Measurements from ENCODE around the gene ZNF79. TPM values are rescaled to one million over a fixed set of nuclear protein-coding genes. Genes with fewer than 3 reads are reported as not detected.

Gene ZNF79
- polyA plus RNA-seq, result 1 to 10 TPM; 1.7 to 2.5 (median 1.9) TPM

DNA sequence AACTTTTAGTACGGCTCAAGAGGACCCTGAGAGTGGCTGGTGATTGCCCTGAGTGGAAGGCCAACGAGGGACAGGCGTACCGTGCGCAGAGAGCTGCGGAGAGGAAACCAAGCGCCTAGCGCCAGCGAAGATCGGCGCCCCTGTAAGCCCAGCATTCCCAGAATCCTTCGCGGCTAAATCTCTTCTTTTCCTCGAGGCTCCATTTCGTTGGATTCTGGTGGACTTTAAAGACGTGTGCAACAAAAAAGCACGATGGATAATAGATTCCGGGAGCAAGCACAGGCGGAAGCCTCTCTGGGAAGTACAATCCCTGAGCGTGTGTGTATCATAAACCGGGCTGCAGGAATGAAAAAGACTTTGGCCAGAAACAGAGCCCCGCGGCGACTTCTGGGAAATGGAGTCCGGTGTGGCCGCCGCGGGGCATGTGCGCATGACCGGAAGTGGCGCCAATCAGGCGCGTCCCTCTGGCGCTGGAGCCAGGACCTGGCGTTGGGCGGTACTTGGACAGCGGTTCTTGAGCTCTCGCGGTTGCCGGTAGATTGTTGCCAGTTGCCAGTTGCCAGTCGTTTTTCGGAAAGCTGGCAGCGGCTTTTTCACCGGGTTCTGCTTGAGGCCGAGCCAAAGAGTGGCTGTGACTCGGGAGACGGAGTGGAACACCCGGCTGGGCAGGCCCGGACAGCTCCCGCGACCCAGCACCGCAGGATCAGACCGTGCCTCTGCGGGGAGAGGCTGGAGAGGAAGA, at the start of gene ZNF79:
ZNF79 (plus strand) TSS at position 449 of the 742 bp plus-strand sequence. CDS start 406 bp downstream, outside the sequence.
- H3K27ac ChIP-seq (ENCODE audit: low read depth, low read length), result no peak within 1 kb of the TSS
- 0% methylated on average over 52 to 54 of the region's 54 CpGs for WGBS, 3 donors

GRCh38 chr9:127380479-127380878, 43.7 kb upstream of the ZNF79 start:
- WGBS, 3 donors, result 93 to 96% (median 94%) methylated on average over 3 of the region's 3 CpGs
- no peak overlapping the region for H3K27ac ChIP-seq (ENCODE audit: low read depth, low read length)

DNA sequence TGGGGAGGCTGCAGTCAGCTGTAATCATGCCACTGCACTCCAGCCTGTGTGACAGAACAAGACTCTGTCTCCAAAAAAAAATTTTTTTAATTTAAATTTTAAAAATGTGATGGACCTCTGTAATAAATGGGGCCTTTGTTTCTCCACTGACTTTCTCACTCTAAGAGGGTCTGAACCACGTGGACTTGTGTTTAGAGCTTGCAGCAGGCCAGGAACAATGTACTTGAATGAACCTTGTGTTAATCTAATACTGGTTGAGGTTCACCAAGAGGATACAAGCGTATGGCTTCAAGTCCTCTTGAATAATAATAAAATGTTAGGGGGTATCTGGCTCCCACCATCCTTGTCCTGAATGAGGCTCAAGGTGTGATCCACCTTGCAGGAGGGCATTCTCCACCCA, 41.6 kb upstream of the ZNF79 start:
- no peak overlapping the region for H3K27ac ChIP-seq (ENCODE audit: low read depth, low read length)
- WGBS, 3 donors, result 81 to 88% (median 87%) methylated on average over 2 of the region's 2 CpGs

- 87 to 92% (median 87%) methylated on average over 11 of the region's 11 CpGs for WGBS, 3 donors
- H3K27ac ChIP-seq (ENCODE audit: low read depth, low read length), result no peak overlapping the region
These were observed 40.0 kb upstream of the ZNF79 start for GRCh38 chr9:127384016-127384730.

DNA sequence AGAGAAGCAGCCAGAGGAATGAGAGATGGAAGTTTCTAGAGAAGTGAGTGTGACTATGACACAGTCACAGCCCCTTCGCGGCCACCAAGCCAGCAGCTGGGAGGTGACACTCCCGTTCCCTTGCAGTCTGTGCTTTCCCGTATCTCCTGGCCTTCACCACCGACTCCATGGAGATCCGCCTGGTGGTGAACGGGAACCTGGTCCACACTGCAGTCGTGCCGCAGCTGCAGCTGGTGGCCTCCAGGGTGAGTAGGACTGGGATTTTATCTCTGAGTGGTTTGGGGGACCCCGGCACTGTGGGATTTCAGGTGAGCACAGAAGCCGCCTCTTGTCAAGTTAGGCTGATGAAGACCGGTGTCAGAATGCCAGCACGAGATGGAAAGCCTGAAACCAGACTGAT, 39.3 kb upstream of the ZNF79 start:
- WGBS, 3 donors, result 82 to 94% (median 87%) methylated on average over 13 of the region's 13 CpGs
- no peak overlapping the region for H3K27ac ChIP-seq (ENCODE audit: low read depth, low read length)

DNA sequence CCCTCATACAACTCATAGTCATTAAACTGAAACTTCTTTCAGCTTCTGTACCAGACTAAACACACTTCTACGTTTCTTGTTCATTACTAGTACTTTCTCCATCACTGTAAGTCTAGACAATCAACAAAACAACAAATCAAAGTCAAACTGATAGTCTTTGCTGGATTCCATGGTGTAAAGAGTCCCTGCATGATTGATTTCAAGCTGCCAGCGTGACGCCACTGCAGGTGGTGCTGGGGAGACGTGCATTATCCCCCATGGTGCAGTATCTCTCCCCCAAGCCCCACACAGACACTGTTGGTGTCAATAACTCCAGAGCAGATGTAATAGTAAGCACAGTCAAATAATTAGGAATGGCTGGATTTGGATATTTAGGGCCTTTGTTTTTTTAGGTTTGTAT, 37.9 kb upstream of the ZNF79 start:
- 68 to 91% (median 80%) methylated on average over 4 of the region's 4 CpGs for whole genome bisulfite sequencing, 3 donors
- H3K27ac ChIP-seq (ENCODE audit: low read depth, low read length), result no peak overlapping the region

GRCh38 chr9:127386981-127387380, 37.2 kb upstream of the ZNF79 start:
- WGBS, 3 donors, result 90 to 94% (median 93%) methylated on average over 10 of the region's 10 CpGs
- H3K27ac ChIP-seq (ENCODE audit: low read depth, low read length), result no peak overlapping the region

DNA sequence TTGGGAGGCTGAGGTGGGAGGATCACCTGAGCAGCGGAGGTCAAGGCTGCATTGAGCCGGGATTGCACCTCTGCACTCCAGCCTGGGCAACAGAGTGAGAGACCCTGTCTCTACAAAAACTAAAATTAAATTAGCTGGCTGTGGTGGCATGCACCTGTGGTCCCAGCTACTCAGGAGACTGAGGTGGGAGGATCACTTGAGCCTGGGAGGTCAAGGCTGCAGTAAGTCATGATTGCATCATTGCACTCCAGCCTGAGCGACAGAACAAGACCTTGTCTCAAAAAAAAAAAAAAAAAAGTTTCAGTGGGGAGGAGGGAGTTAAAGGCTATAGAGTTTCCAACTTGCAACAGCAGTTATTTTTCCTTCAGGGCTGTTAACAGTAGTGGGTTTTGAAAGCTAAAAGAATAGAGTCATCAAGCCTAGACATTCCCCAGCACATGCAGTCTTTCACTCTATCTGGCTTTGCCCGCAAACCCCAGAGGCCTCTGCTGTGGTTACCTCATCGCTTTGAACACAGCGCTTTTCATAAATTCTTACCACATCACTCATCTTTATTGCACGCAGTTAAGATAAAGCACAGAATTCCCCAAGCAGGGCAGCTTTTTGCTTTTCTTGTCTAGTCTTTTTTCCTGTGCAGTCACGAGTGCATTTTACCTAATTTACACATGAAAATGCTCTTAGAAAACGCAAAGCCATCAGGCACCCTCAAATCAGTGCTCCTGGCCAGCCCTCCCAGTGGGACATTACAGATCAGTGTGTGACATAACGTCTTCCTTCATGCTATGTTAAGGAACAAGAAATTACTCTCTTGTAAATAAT, 35.9 kb upstream of the ZNF79 start:
- WGBS, 3 donors, result 37 to 62% (median 40%) methylated on average over 10 of the region's 10 CpGs
- no peak overlapping the region for H3K27ac ChIP-seq (ENCODE audit: low read depth, low read length)

DNA sequence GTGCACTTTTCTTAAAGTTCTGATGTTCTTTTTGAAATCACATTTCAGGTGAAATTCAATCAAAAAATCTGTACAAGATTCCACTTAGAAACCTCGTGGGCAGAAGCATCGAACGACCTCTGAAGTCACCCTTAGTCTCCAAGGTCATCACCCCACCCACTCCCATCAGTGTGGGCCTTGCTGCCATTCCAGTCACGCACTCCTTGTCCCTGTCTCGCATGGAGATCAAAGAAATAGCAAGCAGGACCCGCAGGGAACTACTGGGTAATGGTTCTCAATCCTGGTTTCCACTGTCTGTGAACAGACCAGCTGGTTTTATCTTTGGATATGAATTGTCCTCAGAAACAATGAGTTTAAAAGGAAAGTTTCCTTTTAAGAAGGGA, 35.3 kb upstream of the ZNF79 start:
- WGBS, 3 donors, result 57 to 66% (median 63%) methylated on average over 6 of the region's 6 CpGs
- H3K27ac ChIP-seq (ENCODE audit: low read depth, low read length), result no peak overlapping the region

DNA sequence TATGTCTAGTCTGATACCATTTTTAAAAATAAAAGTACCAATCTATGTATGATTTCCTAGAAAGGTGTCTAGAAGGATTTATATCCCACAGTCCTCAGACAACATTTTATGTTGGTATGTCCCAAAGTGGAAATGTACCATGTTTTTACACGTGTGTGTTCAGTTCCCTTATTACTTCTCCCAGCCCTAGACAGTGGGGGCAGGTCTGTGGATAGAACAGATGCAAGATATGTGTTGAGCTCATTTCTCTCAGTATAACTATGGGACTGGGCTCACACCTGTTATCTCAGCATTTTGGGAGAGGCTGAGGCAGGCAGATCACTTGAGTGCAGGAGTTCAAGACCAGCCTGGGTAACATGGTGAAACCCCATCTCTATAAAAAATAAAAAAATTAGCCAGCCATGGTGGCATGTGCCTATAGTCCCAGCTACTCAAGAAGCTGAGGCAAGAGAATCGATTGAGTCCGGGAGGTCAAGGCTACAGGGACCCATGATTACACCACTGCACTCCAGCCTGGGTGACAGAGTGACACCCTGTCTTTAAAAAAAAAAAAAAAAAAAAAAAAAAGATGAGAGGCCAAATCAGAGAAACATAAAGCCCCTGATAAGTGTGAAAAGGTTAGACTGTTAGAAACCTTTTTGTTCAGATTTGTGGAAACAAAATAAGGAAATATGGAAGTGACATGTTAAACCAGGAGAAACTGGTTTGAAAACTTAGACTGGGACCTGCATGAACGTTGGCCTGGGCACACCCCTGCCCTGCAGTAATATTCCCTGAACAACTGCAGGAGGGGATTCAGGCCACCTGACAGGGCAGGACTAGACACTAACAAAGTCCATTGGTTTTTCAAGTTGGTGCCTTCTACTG, 34.6 kb upstream of the ZNF79 start:
- WGBS, 3 donors, result 70 to 79% (median 71%) methylated on average over 4 of the region's 4 CpGs
- no peak overlapping the region for H3K27ac ChIP-seq (ENCODE audit: low read depth, low read length)

DNA sequence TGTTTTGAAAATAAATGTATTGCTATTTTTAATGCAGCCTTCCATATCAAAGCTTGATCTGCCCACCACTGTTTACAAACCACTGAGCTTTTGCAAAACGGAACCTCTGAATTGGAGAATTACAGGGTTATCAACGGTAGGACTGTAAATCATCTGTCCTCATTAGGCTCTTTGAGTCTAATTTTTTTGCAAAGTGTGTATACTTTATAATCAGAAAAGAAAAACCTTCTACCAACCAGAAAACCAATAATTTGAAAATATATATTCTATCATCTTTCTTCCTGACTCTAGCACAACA, 34.0 kb upstream of the ZNF79 start:
- 59 to 81% (median 64%) methylated on average over 2 of the region's 2 CpGs for WGBS, 3 donors
- no peak overlapping the region for H3K27ac ChIP-seq (ENCODE audit: low read depth, low read length)

GRCh38 chr9:127390563-127390962, 33.6 kb upstream of the ZNF79 start:
- 63 to 76% (median 67%) methylated on average over 5 of the region's 5 CpGs for WGBS, 3 donors
- H3K27ac ChIP-seq (ENCODE audit: low read depth, low read length), result no peak overlapping the region

- H3K27ac ChIP-seq (ENCODE audit: low read depth, low read length), result no peak overlapping the region
- WGBS, 3 donors, result 69 to 89% (median 70%) methylated on average over 5 of the region's 5 CpGs
These were observed 32.0 kb upstream of the ZNF79 start for GRCh38 chr9:127392166-127392565.

DNA sequence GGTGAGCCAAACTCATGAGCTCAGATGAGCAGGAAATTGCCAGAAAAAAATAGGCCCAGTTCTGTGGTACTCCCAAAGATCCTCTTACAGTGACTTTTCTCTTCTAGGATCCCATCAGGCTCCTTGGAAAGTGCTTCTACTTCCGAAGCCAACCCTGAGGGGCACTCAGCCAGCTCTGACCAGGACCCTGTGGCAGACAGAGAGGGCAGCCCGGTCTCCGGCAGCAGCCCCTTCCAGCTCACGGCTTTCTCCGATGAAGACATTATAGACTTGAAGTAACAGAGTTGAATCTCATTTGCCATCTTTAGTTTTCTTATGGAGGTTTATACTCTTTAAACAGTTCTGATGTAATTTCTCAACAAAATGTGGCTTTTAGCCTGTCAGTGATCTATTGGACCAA, 31.2 kb upstream of the ZNF79 start:
- H3K27ac ChIP-seq (ENCODE audit: low read depth, low read length), result no peak overlapping the region
- WGBS, 3 donors, result 91 to 94% (median 91%) methylated on average over 5 of the region's 5 CpGs

- 68 to 72% (median 71%) methylated on average over 2 of the region's 2 CpGs for WGBS, 3 donors
- H3K27ac ChIP-seq (ENCODE audit: low read depth, low read length), result no peak overlapping the region
These were observed 30.5 kb upstream of the ZNF79 start for GRCh38 chr9:127393645-127394044.

DNA sequence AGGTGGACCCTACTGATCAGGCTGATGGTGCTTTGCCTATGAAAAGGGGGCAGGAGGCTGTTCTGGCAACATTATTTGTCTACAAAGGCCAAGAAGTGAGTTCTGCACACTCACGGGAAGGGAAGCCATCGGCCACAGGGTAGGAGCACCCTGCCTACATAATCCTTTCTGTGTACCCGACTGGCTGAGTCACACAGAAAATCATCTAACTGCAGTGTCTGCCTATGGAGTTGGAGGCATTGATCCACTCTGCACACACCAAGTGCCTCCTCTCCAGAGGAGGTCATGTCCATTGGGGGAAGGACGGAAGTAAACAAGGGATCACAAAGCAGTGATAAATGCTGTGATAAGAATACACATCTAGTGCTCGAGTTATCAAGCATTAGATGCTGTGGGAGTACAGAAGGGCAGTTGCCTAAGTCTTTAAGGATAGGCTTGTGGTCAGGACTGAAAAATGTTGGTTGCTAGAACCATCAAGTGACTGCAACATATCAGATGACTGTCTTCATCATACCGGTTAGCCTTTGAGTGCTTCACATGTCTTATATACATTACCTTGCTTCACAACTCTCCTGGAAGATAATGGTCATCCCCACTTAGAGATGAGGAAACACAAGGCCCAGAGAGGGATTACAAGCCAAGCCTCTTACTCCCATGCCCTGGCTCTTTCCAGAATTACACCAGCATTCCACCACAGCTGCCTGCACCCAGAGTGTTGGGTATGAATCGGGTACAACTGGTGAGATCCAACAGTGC, 28.5 kb upstream of the ZNF79 start:
- 71 to 83% (median 81%) methylated on average over 7 of the region's 7 CpGs for WGBS, 3 donors

DNA sequence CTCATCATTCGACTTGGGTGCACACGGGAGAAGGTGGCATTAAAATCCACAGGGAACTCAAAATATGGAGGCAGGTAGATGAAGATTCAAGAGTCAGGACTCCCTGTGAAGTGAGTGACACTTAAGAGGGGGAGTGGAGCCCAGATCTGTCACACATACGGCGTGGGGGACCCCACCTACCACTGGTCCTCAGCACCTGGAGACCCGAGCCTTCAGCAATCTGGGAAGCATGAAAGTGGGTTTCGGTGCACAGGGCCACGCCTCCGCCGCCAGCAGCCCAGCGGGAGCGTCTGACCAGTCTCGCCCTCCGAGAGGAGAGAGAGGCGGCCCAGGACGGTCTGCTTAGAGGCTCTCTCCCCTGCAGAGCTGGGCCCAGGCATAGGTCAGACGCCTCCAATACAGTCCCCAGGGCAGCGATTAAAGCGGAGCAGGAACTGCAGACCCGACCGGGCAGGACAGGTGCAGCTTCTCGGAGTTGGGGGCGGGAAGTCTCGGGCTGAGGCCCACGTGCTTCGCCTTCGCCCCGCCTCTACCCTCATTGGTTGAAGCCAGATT, 27.9 kb upstream of the ZNF79 start:
- H3K27ac ChIP-seq (ENCODE audit: low read depth, low read length), result no peak overlapping the region
- WGBS, 3 donors, result 3 to 9% (median 5%) methylated on average over 27 of the region's 27 CpGs

More for the DNA sequence above, 28.5 kb upstream of the ZNF79 start:
- no peak overlapping the region for H3K27ac ChIP-seq (ENCODE audit: low read depth, low read length)
